PC-3 (cell line): ENCODE data around the gene FGF12. TPM values are rescaled to one million over a fixed set of nuclear protein-coding genes. Genes with fewer than 3 reads are reported as not detected.

Experiments
- ATAC-seq: fragments of 200-7000 bp; cut with Tn5 transposase; 2 replicates; pipeline ENCODE4 v1.9.1; 2020; ENCODE audit warnings: mild to moderate bottlenecking, moderate library complexity
- BruUV-seq: library from RNA; stranded (reverse); fragments of 400-500 nt; replicated peaks from 2 replicates; lab custom pipeline; 2021; lab: Mats Ljungman, UMichigan
- CTCF ChIA-PET: fragments of 300-600 bp; sonication (Branson Sonifier 250); formaldehyde crosslinking; loops from one replicate; lab custom pipeline; 2022; ENCODE audit warnings: antibody characterized with exemption; lab: Charles Lee
- POLR2A ChIA-PET: fragments of 300-600 bp; sonication (Branson Sonifier 250); formaldehyde crosslinking; loops from one replicate; lab custom pipeline; 2022; ENCODE audit warnings: antibody characterized with exemption; ENCODE audit not compliant: unreplicated experiment; lab: Charles Lee
- DNase-seq: peaks from one replicate; pipeline ENCODE4 v3.0.0-alpha.2; 2015
- H2AFZ ChIP-seq: fragments of 300-600 bp; sonication (generic); 2 replicates; pipeline ENCODE4 v1.6.0; 2016; ENCODE audit warnings: antibody characterized with exemption, low read length
- H3F3A ChIP-seq: fragments of 300-600 bp; sonication (generic); one replicate; pipeline ENCODE4 v1.6.0; 2017; ENCODE audit warnings: antibody characterized with exemption, low read length, control low read depth, mild to moderate bottlenecking; ENCODE audit not compliant: unreplicated experiment
- H3K27ac ChIP-seq: fragments of 300-600 bp; sonication (generic); 2 replicates; pipeline ENCODE4 v1.5.1; 2016; ENCODE audit warnings: mild to moderate bottlenecking, low read length
- H3K27me3 ChIP-seq: fragments of 300-600 bp; sonication (generic); 2 replicates; pipeline ENCODE4 v1.6.1; 2016; ENCODE audit warnings: low read length, mixed read lengths
- H3K36me3 ChIP-seq: fragments of 300-600 bp; sonication (generic); 2 replicates; pipeline ENCODE4 v1.6.1; 2016; ENCODE audit warnings: low read depth, mixed run types, low read length, mixed read lengths
- H3K4me1 ChIP-seq: fragments of 300-600 bp; sonication (generic); 2 replicates; pipeline ENCODE4 v1.5.1; 2016; ENCODE audit warnings: low read length; ENCODE audit not compliant: insufficient read depth
- H3K4me2 ChIP-seq: fragments of 300-600 bp; sonication (generic); 2 replicates; pipeline ENCODE4 v1.6.0; 2016; ENCODE audit warnings: low read length
- H3K4me3 ChIP-seq: fragments of 300-600 bp; sonication (generic); 2 replicates; pipeline ENCODE4 v1.5.1; 2016; ENCODE audit warnings: mild to moderate bottlenecking, low read length, mixed read lengths
- H3K79me2 ChIP-seq: fragments of 300-600 bp; sonication (generic); 2 replicates; pipeline ENCODE4 v1.6.1; 2017; ENCODE audit warnings: low read length, mixed read lengths
- H3K9ac ChIP-seq: fragments of 300-600 bp; sonication (generic); 2 replicates; pipeline ENCODE4 v1.6.0; 2016; ENCODE audit warnings: mild to moderate bottlenecking, low read length
- H3K9me2 ChIP-seq: fragments of 300-600 bp; sonication (generic); replicated peaks from 2 replicates; pipeline ENCODE4 v1.6.1; 2016; ENCODE audit warnings: mixed run types, low read length, mixed read lengths
- H3K9me3 ChIP-seq: fragments of 300-600 bp; sonication (generic); 2 replicates; pipeline ENCODE4 v1.6.1; 2016; ENCODE audit warnings: low read length, mixed read lengths
- H4K20me1 ChIP-seq: fragments of 300-600 bp; sonication (generic); 2 replicates; pipeline ENCODE4 v1.6.1; 2016; ENCODE audit warnings: low read length, mixed read lengths
- CTCF ChIP-seq: fragments of 300-600 bp; sonication (generic); conservative IDR thresholded peaks from 2 replicates; pipeline ENCODE4 v1.5.1; 2017; ENCODE audit warnings: antibody characterized with exemption, low read depth, mild to moderate bottlenecking, low read length
- EZH2 ChIP-seq: fragments of 300-600 bp; sonication (generic); IDR thresholded peaks from one replicate; pipeline ENCODE4 v1.6.1; 2017; ENCODE audit warnings: antibody characterized with exemption, mild to moderate bottlenecking, low read length; ENCODE audit not compliant: unreplicated experiment
- EZH2phosphoT487 ChIP-seq: fragments of 300-600 bp; sonication (generic); IDR thresholded peaks from 2 replicates; pipeline ENCODE4 v1.6.1; 2018; ENCODE audit warnings: mild to moderate bottlenecking, antibody characterized with exemption, low read length, borderline replicate concordance
- intact Hi-C: fragments of 100-400 bp; cut with micrococcal nuclease; formaldehyde crosslinking; loops from 2 replicates; pipeline ENCODE4 v1.9.0; 2023
- total RNA-seq: library from RNA; depleted of rRNA; stranded (reverse); fragments of >200 nt; gene quantifications from 2 replicates; pipeline ENCODE4 v1.2.3, GENCODE V29; 2014

The FGF12 gene
- total RNA-seq, 1 experiment from 2014 or later = not detected

GRCh38 chr3:192545333-192545732 lies 182.0 kb downstream of the FGF12 start:
- Histone ChIP-seq H2AFZ (no peak overlapping the region), H3K4me3 (no peak overlapping the region), H3K4me1 (no peaks in the 10 kb centered on the region), H3K9ac (no peak overlapping the region), H3K36me3 (no peaks in the 10 kb centered on the region), H4K20me1 (no peaks in the 10 kb centered on the region), H3K4me2 (no peak overlapping the region), H3K9me2 (no peaks in the 10 kb centered on the region), H3F3A (no peaks in the 10 kb centered on the region), H3K9me3 (no peaks in the 10 kb centered on the region), H3K79me2 (no peaks in the 10 kb centered on the region), H3K27ac (no peak overlapping the region), H3K27me3 (peaks cover 9% of the 10 kb centered on the region; the same call in 1 of the 2 replicates)
- no peak for ATAC-seq
- ChIA-PET CTCF (no interaction called here), POLR2A (no interaction called here)
- DNase-seq = no peak
- BruUV-seq = no TSS peak
- intact Hi-C loops = no loop called here
- TF ChIP-seq EZH2 (no peak), EZH2phosphoT487 (no peak), CTCF (no peak)

- H3K9ac ChIP-seq = no peak overlapping the region
- no TSS peak for BruUV-seq
- no peaks in the 10 kb centered on the region for H3K9me2 ChIP-seq
- H3K4me2 ChIP-seq = no peak overlapping the region
- H3K79me2 ChIP-seq = no peaks in the 10 kb centered on the region
- intact Hi-C loops = no loop called here
- no peaks in the 10 kb centered on the region for H4K20me1 ChIP-seq
- POLR2A ChIA-PET = interaction anchor here (0.6 kb wide), 1 partner anchor 12 kb away, joined by 4 read pairs; no protein-coding TSS in a partner anchor
- H3F3A ChIP-seq = no peaks in the 10 kb centered on the region
- H2AFZ ChIP-seq = no peak overlapping the region
- no peaks in the 10 kb centered on the region for H3K9me3 ChIP-seq
- H3K4me1 ChIP-seq = no peaks in the 10 kb centered on the region
- no peak for ATAC-seq
- H3K4me3 ChIP-seq = no peak overlapping the region
- TF ChIP-seq CTCF (no peak), EZH2phosphoT487 (no peak), EZH2 (no peak)
- peaks cover 13% of the 10 kb centered on the region; the same call in 1 of the 2 replicates for H3K27me3 ChIP-seq
- H3K27ac ChIP-seq = no peak overlapping the region
- no peaks in the 10 kb centered on the region for H3K36me3 ChIP-seq
- DNase-seq = no peak
- CTCF ChIA-PET = no interaction called here
Measured at GRCh38 chr3:192543163-192543562, 184.2 kb downstream of the FGF12 start.

GRCh38 chr3:192516820-192517219 lies 210.5 kb downstream of the FGF12 start:
- no peaks in the 10 kb centered on the region for H3K36me3 ChIP-seq
- no peak for DNase-seq
- POLR2A ChIA-PET = no interaction called here
- CTCF ChIA-PET = no interaction called here
- H3K79me2 ChIP-seq = no peaks in the 10 kb centered on the region
- no peaks in the 10 kb centered on the region for H3K9me2 ChIP-seq
- ATAC-seq = no peak
- no peaks in the 10 kb centered on the region for H3K4me1 ChIP-seq
- no peak overlapping the region for H2AFZ ChIP-seq
- TF ChIP-seq CTCF (no peak), EZH2 (no peak)
- H4K20me1 ChIP-seq = no peaks in the 10 kb centered on the region
- H3K4me3 ChIP-seq = no peak overlapping the region
- no TSS peak for BruUV-seq
- no peak overlapping the region for H3K9ac ChIP-seq
- H3K27me3 ChIP-seq = peaks cover 30% of the 10 kb centered on the region
- no peaks in the 10 kb centered on the region for H3K9me3 ChIP-seq
- no peak overlapping the region for H3K27ac ChIP-seq
- no peaks in the 10 kb centered on the region for H3F3A ChIP-seq
- H3K4me2 ChIP-seq = no peak overlapping the region
- intact Hi-C loops = no loop called here
